CD4-positive, alpha-beta T cell (primary cell): ENCODE measurements around the gene ATG9A. TPM values are rescaled to one million over a fixed set of nuclear protein-coding genes. Genes with fewer than 3 reads are reported as not detected.

ENCODE experiments used
- ATAC-seq: fragments of 200-7000 bp; cut with Tn5 transposase; one replicate; pipeline ENCODE4 v1.10.0; 2022; ENCODE audit warnings: mild to moderate bottlenecking; ENCODE audit not compliant: poor library complexity
- CTCF ChIA-PET: fragments of 350-600 bp; sonication (Branson Sonifier 250); formaldehyde crosslinking; loops from one replicate; lab custom pipeline; 2021; ENCODE audit warnings: antibody characterized with exemption, inconsistent platforms; lab: Charles Lee
- POLR2A ChIA-PET: fragments of 350-600 bp; sonication (Branson Sonifier 250); formaldehyde crosslinking; loops from one replicate; lab custom pipeline; 2021; ENCODE audit warnings: antibody characterized with exemption, inconsistent platforms; lab: Charles Lee
- DNase-seq, 14 experiments: peaks; one replicate each; pipeline ENCODE4 v3.0.0-alpha.2; 2013 to 2020; ENCODE audit warnings: mixed read lengths in 2 of 14
- H3K27ac ChIP-seq, 2 donors: one replicate each; pipeline versions ENCODE4 v1.5.1 to v1.7.0; 2013; ENCODE audit warnings: low read length in 2 of 2, low read depth in 1 of 2, mild to moderate bottlenecking in 1 of 2
- H3K27me3 ChIP-seq, 2 experiments: 1 replicate in 1 of 2; 2 replicates in 1 of 2; pipeline versions ENCODE4 v1.6.1 to v1.7.0; 2013; ENCODE audit warnings: low read length in 2 of 2, control low read depth in 1 of 2, mild to moderate bottlenecking in 1 of 2, moderate library complexity in 1 of 2; ENCODE audit not compliant: insufficient read depth in 2 of 2, control insufficient read depth in 1 of 2
- H3K36me3 ChIP-seq: one replicate; pipeline ENCODE4 v1.6.1; 2013; ENCODE audit warnings: low read length, control low read depth; ENCODE audit not compliant: insufficient read depth
- H3K4me1 ChIP-seq: one replicate; pipeline ENCODE4 v1.6.1; 2013; ENCODE audit warnings: low read length, control low read depth; ENCODE audit not compliant: insufficient read depth
- H3K4me3 ChIP-seq: one replicate; pipeline ENCODE4 v1.5.1; 2013; ENCODE audit warnings: mild to moderate bottlenecking, low read length, moderate library complexity
- H3K9me3 ChIP-seq, 2 experiments: 1 replicate in 1 of 2; 2 replicates in 1 of 2; pipeline versions ENCODE4 v1.6.1 to v1.7.0; 2013; ENCODE audit warnings: low read length in 2 of 2, mild to moderate bottlenecking in 2 of 2, control low read depth in 1 of 2, moderate library complexity in 1 of 2; ENCODE audit not compliant: control insufficient read depth in 1 of 2, insufficient read depth in 1 of 2
- H3K27ac Mint-ChIP-seq: one replicate; pipeline ENCODE4 v1.8.0; 2020; ENCODE audit warnings: mixed read lengths
- H3K27me3 Mint-ChIP-seq: one replicate; pipeline ENCODE4 v1.8.0; 2021; ENCODE audit warnings: mixed read lengths
- H3K36me3 Mint-ChIP-seq: one replicate; pipeline ENCODE4 v1.8.0; 2021; ENCODE audit warnings: low read depth, mixed read lengths
- H3K4me1 Mint-ChIP-seq: one replicate; pipeline ENCODE4 v1.8.0; 2021; ENCODE audit warnings: low read depth, mixed read lengths
- H3K4me3 Mint-ChIP-seq: one replicate; pipeline ENCODE4 v1.8.0; 2020; ENCODE audit warnings: mild to moderate bottlenecking, mixed read lengths
- H3K9me3 Mint-ChIP-seq: one replicate; pipeline ENCODE4 v1.8.0; 2020; ENCODE audit warnings: mixed read lengths
- intact Hi-C, 2 experiments: fragments of 100-400 bp; cut with DNase I in 1 of 2; cut with micrococcal nuclease in 1 of 2; formaldehyde crosslinking; loops; one replicate each; pipeline versions ENCODE4 v1.15.1 to v1.9.0; 2023 to 2025; cut with DNase I, micrococcal nuclease
- total RNA-seq, 174 experiments: library from RNA in 2 of 174; stranded (reverse) in 2 of 174; gene quantifications; one replicate each; pipeline ENCODE4 v1.2.3 and lab custom pipeline; 2021 to 2026
- TF ChIP-seq, protein P1 (sequence below): fragments of 200-600 bp; IDR thresholded peaks from one replicate; pipeline ENCODE4 v1.8.0; 2022; ENCODE audit warnings: antibody characterized with exemption, mild to moderate bottlenecking

The ATG9A gene
- total RNA-seq, 2 experiments from 2014 or later: 105 to 106 TPM

DNA sequence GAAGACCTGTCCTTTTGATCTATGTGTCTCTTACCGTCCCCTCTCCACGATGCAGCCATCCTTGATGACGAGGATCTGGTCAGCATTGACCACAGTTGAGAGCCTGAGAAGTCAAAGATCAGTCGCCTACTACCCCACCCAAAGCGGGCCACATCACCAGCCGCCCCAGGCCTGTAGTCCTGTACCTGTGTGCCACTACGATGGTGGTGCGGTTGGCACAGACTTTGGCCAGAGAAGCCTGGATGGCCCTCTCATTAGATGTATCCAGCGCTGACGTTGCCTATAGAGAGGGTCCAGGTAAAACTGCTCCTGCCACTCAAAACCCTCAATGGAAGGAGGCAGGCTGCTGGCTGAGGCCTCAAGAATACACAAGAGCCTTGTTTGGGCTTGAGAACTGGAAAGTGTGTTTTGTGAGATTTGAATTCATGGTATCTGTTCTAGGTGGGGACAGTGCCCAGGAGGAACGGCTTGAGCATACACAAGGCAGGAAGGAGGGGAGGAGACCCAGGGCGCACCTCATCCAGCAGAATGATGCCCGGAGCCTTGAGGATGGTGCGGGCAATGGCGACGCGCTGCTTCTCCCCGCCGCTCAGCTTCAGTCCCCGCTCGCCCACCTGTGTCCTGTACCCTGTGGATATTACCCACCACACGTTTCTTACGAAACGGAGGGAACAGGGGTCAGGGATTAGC is 19.1 kb downstream of the ATG9A start:
- CTCF ChIA-PET: no interaction called here

GRCh38 chr2:219209236-219210195 is 19.9 kb downstream of the ATG9A start:
- POLR2A ChIA-PET: interaction anchor here (0.7 to 4.8 kb wide), 4 partner anchors 34 to 50 kb away, joined by 3 to 139 read pairs (median 6); partner anchors contain the start of genes CNPPD1, GLB1L, RETREG2 and STK16
- DNase-seq (peak in 2 of 14 experiments; percentile 9 to 11), ATAC-seq (no peak)
- Histone ChIP-seq H3K4me1 (peaks cover 53% of the 10 kb centered on the region), H3K36me3 (peaks cover 21% of the 10 kb centered on the region), H3K27ac (peak overlapping the region in 1 of 2 donors; percentile 28), H3K9me3 (no peaks in the 10 kb centered on the region), H3K27me3 (no peaks in the 10 kb centered on the region), H3K4me3 (no peak overlapping the region)
- peaks cover 26% of the 10 kb centered on the region for H3K36me3 Mint-ChIP-seq
- no peaks in the 10 kb centered on the region for H3K9me3 Mint-ChIP-seq
- peaks cover 47% of the 10 kb centered on the region for H3K4me1 Mint-ChIP-seq
- TF ChIP-seq, protein P1, sequence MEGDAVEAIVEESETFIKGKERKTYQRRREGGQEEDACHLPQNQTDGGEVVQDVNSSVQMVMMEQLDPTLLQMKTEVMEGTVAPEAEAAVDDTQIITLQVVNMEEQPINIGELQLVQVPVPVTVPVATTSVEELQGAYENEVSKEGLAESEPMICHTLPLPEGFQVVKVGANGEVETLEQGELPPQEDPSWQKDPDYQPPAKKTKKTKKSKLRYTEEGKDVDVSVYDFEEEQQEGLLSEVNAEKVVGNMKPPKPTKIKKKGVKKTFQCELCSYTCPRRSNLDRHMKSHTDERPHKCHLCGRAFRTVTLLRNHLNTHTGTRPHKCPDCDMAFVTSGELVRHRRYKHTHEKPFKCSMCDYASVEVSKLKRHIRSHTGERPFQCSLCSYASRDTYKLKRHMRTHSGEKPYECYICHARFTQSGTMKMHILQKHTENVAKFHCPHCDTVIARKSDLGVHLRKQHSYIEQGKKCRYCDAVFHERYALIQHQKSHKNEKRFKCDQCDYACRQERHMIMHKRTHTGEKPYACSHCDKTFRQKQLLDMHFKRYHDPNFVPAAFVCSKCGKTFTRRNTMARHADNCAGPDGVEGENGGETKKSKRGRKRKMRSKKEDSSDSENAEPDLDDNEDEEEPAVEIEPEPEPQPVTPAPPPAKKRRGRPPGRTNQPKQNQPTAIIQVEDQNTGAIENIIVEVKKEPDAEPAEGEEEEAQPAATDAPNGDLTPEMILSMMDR: no peak
- H3K27ac Mint-ChIP-seq: peak overlapping the region; percentile 93
- H3K27me3 Mint-ChIP-seq: no peaks in the 10 kb centered on the region
- CTCF ChIA-PET: interaction anchor here (1.3 to 4.2 kb wide), 2 partner anchors 50 to 85 kb away, joined by 6 to 32 read pairs; partner anchors contain the start of gene NHEJ1
- peak overlapping the region; percentile 90 for H3K4me3 Mint-ChIP-seq
- intact Hi-C loops: loop anchor here in 1 of 2 experiments (5.0 to 10.0 kb wide), 3 partner anchors 152 to 335 kb away; partner anchors contain the start of genes CHPF, DNPEP and TMEM198

More for the DNA sequence above, 19.1 kb downstream of the ATG9A start:
- peaks cover 53% of the 10 kb centered on the region for H3K4me1 ChIP-seq
- DNase-seq: peak in 1 of 14 experiments; percentile 20
- peaks cover 47% of the 10 kb centered on the region for H3K4me1 Mint-ChIP-seq
- peak overlapping the region; percentile 30 for H3K4me3 Mint-ChIP-seq
- H3K27me3 ChIP-seq: no peaks in the 10 kb centered on the region
- H3K27me3 Mint-ChIP-seq: no peaks in the 10 kb centered on the region
- POLR2A ChIA-PET: interaction anchor here (4.8 kb wide), 1 partner anchor 35 kb away, joined by 139 read pairs; the partner anchor contains the start of genes CNPPD1 and RETREG2
- peaks cover 30% of the 10 kb centered on the region for H3K36me3 Mint-ChIP-seq
- H3K27ac Mint-ChIP-seq: peak overlapping the region; percentile 93
- H3K4me3 ChIP-seq: no peak overlapping the region
- H3K27ac ChIP-seq: peak overlapping the region in 1 of 2 donors; percentile 28
- intact Hi-C loops: loop anchor here in 1 of 2 experiments (5.0 kb wide), 1 partner anchor 153 kb away; no protein-coding TSS in a partner anchor
- no peaks in the 10 kb centered on the region for H3K9me3 Mint-ChIP-seq
- no peak for ATAC-seq
- TF ChIP-seq, protein P1: no peak
- H3K9me3 ChIP-seq: no peaks in the 10 kb centered on the region
- peaks cover 21% of the 10 kb centered on the region for H3K36me3 ChIP-seq
